Choroid plexus epithelial cell (primary cell): Measurements from ENCODE around the gene UGT1A4.

Experiments used
- DNase-seq: peaks from one replicate; pipeline ENCODE4 v3.0.0-alpha.2; 2010; ENCODE audit warnings: low read depth
- H3K4me3 ChIP-seq: 2 replicates; pipeline ENCODE4 v1.5.1; 2011; ENCODE audit warnings: low read depth, mild to moderate bottlenecking, control low read depth, low read length, moderate library complexity
- CTCF ChIP-seq: conservative IDR thresholded peaks from 2 replicates; pipeline ENCODE4 v1.5.1; 2011; ENCODE audit warnings: low read depth, mild to moderate bottlenecking, control low read depth, inconsistent platforms, low read length, moderate library complexity

The UGT1A4 gene

GRCh38 chr2:233773854-233774253 is 55.3 kb downstream of the UGT1A4 start:
- TF ChIP-seq CTCF, result no peak
- no peak for DNase-seq
- H3K4me3 ChIP-seq, result no peak overlapping the region

- DNase-seq, result no peak
- no peak overlapping the region for H3K4me3 ChIP-seq
- no peak for TF ChIP-seq CTCF
Measured at GRCh38 chr2:233775414-233775813, 56.9 kb downstream of the UGT1A4 start.

DNA sequence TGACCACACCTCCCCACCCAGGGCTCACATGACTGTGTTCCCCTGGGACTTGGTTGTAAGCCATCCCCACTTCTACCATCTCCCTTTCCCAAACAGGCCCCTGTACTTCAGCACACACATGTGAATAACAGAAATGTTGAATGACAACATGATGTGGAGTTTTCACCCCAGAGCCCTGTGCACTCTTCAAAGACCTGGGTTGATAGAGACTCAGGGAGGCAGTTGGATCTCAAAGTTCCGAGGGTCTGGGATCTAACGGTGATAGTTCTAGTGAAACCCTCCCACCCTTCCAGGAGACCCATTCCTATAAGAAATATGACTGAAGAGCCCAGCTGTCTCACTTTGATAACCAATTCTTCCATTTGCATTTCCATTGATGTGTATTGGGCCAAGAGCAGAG is 59.5 kb downstream of the UGT1A4 start, which contains the start of gene MROH2A:
Gene MROH2A (plus strand): TSS at position 301 of the 400 bp plus-strand sequence. CDS start 1,029 bp downstream, outside the sequence.
- no peak for DNase-seq

GRCh38 chr2:233779722-233780121 is 61.2 kb downstream of the UGT1A4 start:
- no peak for TF ChIP-seq CTCF
- no peak overlapping the region for H3K4me3 ChIP-seq

More for the DNA sequence above, 59.5 kb downstream of the UGT1A4 start, which contains the start of gene MROH2A:
- TF ChIP-seq CTCF, result no peak
- H3K4me3 ChIP-seq, result no peak within 1 kb of the TSS

DNA sequence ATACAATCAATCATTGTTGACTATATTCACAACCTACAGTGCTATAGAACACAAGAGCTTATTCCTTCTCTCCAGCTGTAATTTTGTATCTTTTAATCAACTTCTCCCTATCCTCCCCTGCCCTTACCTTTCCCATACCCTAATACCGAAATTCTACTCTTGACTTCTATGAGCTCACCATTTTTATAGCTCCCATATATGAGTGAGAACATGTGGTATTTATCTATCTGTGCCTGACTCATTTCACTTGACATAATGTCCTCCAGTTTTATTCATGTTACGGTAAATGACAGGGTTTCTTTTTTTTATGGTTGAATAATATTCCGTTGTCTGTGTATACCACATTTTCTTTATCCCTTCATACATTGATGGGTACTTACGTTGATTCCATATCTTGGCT is 62.2 kb downstream of the UGT1A4 start:
- DNase-seq, result no peak
- no peak overlapping the region for H3K4me3 ChIP-seq
- no peak for TF ChIP-seq CTCF

More at GRCh38 chr2:233779722-233780121, 61.2 kb downstream of the UGT1A4 start:
- DNase-seq, result no peak

GRCh38 chr2:233789554-233789953 is 71.0 kb downstream of the UGT1A4 start:
- TF ChIP-seq CTCF, result no peak
- H3K4me3 ChIP-seq, result no peak overlapping the region
- no peak for DNase-seq

- DNase-seq, result no peak
- no peak for TF ChIP-seq CTCF
- H3K4me3 ChIP-seq, result no peak overlapping the region
Measured at GRCh38 chr2:233791151-233791882, 72.8 kb downstream of the UGT1A4 start.
